Astrocyte (in vitro differentiated cells and primary cell): ENCODE data around the gene TDRKH.

ENCODE experiments used
- EZH2 ChIP-seq: IDR thresholded peaks from 2 replicates; pipeline ENCODE4 v1.6.1; 2012; ENCODE audit warnings: mild to moderate bottlenecking, low read length, inconsistent platforms; ENCODE audit not compliant: insufficient read depth
- TF ChIP-seq, protein P1 (sequence below): IDR thresholded peaks from 2 replicates; pipeline ENCODE4 v1.5.1; 2011; ENCODE audit warnings: low read depth, mild to moderate bottlenecking, inconsistent platforms, low read length, moderate library complexity; ENCODE audit not compliant: insufficient read depth

DNA sequence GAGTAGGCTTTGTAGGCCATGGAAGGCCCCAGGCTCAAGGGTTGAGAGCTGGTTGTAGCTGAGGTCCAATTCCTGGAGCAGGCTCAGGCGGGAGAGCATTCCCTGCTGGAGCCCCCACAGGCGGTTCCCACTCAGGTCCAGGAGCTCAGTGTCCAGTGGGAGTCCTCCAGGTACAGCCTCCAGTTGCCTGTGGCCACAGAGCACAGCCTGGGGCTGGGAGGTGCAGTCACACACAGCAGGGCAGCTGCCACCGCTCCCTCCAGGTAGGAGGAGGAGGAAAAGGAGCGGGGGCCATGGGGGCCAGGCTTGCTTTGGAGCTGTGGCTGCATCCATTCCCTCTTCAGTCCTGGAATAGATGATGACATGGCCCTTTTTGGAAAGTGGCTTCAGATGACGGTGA is 12.1 kb upstream of the TDRKH start:
- TF ChIP-seq, protein P1, sequence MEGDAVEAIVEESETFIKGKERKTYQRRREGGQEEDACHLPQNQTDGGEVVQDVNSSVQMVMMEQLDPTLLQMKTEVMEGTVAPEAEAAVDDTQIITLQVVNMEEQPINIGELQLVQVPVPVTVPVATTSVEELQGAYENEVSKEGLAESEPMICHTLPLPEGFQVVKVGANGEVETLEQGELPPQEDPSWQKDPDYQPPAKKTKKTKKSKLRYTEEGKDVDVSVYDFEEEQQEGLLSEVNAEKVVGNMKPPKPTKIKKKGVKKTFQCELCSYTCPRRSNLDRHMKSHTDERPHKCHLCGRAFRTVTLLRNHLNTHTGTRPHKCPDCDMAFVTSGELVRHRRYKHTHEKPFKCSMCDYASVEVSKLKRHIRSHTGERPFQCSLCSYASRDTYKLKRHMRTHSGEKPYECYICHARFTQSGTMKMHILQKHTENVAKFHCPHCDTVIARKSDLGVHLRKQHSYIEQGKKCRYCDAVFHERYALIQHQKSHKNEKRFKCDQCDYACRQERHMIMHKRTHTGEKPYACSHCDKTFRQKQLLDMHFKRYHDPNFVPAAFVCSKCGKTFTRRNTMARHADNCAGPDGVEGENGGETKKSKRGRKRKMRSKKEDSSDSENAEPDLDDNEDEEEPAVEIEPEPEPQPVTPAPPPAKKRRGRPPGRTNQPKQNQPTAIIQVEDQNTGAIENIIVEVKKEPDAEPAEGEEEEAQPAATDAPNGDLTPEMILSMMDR = no peak
- no peak for TF ChIP-seq EZH2
